ENCODE data around the gene CHST5.

The CHST5 gene

GRCh38 chr16:75534560-75535205 is 1.2 kb downstream of the CHST5 start:
- Histone ChIP-seq H3K27ac (ENCODE audit: low read length) (no peak overlapping the region), H3K9me3 (ENCODE audit: insufficient read depth, low read length) (no peaks in the 10 kb centered on the region), H3K4me2 (ENCODE audit: low read length) (no peak overlapping the region), H2AFZ (ENCODE audit: low read depth, low read length) (no peak overlapping the region), H4K20me1 (ENCODE audit: insufficient read depth, low read length) (no peaks in the 10 kb centered on the region), H3K4me1 (ENCODE audit: low read length) (peaks cover 4% of the 10 kb centered on the region; the same call in 1 of the 2 replicates), H3K79me2 (ENCODE audit: low read length) (no peaks in the 10 kb centered on the region), H3K27me3 (ENCODE audit: low read depth, low read length) (no peaks in the 10 kb centered on the region), H3K4me3 (ENCODE audit: low read length) (no peak overlapping the region), H3K9ac (ENCODE audit: low read length) (no peak overlapping the region), H3K36me3 (replicated peaks; ENCODE audit: low read depth, low read length) (no peaks in the 10 kb centered on the region)
- TF ChIP-seq CTCF (IDR thresholded peaks at IDR 0.05; ENCODE audit: low read depth, low read length): no peak
- TF ChIP-seq EZH2phosphoT487 (IDR thresholded peaks at IDR 0.05; ENCODE audit: low read depth): no peak

- Histone ChIP-seq H3K36me3 (replicated peaks; ENCODE audit: low read depth, low read length) (no peaks in the 10 kb centered on the region), H4K20me1 (ENCODE audit: insufficient read depth, low read length) (no peaks in the 10 kb centered on the region), H3K4me1 (ENCODE audit: low read length) (peaks cover 4% of the 10 kb centered on the region; the same call in 1 of the 2 replicates), H3K9me3 (ENCODE audit: insufficient read depth, low read length) (no peaks in the 10 kb centered on the region), H3K79me2 (ENCODE audit: low read length) (no peaks in the 10 kb centered on the region), H3K27ac (ENCODE audit: low read length) (no peak overlapping the region), H3K9ac (ENCODE audit: low read length) (no peak overlapping the region), H3K4me3 (ENCODE audit: low read length) (no peak overlapping the region), H3K4me2 (ENCODE audit: low read length) (no peak overlapping the region), H2AFZ (ENCODE audit: low read depth, low read length) (no peak overlapping the region), H3K27me3 (ENCODE audit: low read depth, low read length) (no peaks in the 10 kb centered on the region)
- TF ChIP-seq CTCF (IDR thresholded peaks at IDR 0.05; ENCODE audit: low read depth, low read length) (no peak), EZH2phosphoT487 (IDR thresholded peaks at IDR 0.05; ENCODE audit: low read depth) (no peak)
Measured at GRCh38 chr16:75532791-75533190, 3.1 kb downstream of the CHST5 start.

GRCh38 chr16:75532142-75532765 is 3.7 kb downstream of the CHST5 start:
- Histone ChIP-seq H2AFZ (ENCODE audit: low read depth, low read length) (no peak overlapping the region), H3K9me3 (ENCODE audit: insufficient read depth, low read length) (no peaks in the 10 kb centered on the region), H3K4me3 (ENCODE audit: low read length) (no peak overlapping the region), H3K79me2 (ENCODE audit: low read length) (no peaks in the 10 kb centered on the region), H3K36me3 (replicated peaks; ENCODE audit: low read depth, low read length) (no peaks in the 10 kb centered on the region), H3K27me3 (ENCODE audit: low read depth, low read length) (no peaks in the 10 kb centered on the region), H4K20me1 (ENCODE audit: insufficient read depth, low read length) (no peaks in the 10 kb centered on the region), H3K27ac (ENCODE audit: low read length) (no peak overlapping the region), H3K4me2 (ENCODE audit: low read length) (no peak overlapping the region), H3K4me1 (ENCODE audit: low read length) (peaks cover 4% of the 10 kb centered on the region; the same call in 1 of the 2 replicates), H3K9ac (ENCODE audit: low read length) (no peak overlapping the region)
- TF ChIP-seq EZH2phosphoT487 (IDR thresholded peaks at IDR 0.05; ENCODE audit: low read depth) (no peak), CTCF (IDR thresholded peaks at IDR 0.05; ENCODE audit: low read depth, low read length) (no peak)

GRCh38 chr16:75529959-75530358 is 5.9 kb downstream of the CHST5 start:
- Histone ChIP-seq H3K4me1 (ENCODE audit: low read length) (peaks cover 4% of the 10 kb centered on the region; the same call in 1 of the 2 replicates), H3K27ac (ENCODE audit: low read length) (no peak overlapping the region), H3K36me3 (replicated peaks; ENCODE audit: low read depth, low read length) (no peaks in the 10 kb centered on the region), H3K4me3 (ENCODE audit: low read length) (no peak overlapping the region), H3K27me3 (ENCODE audit: low read depth, low read length) (no peaks in the 10 kb centered on the region), H2AFZ (ENCODE audit: low read depth, low read length) (no peak overlapping the region), H3K79me2 (ENCODE audit: low read length) (no peaks in the 10 kb centered on the region), H3K9me3 (ENCODE audit: insufficient read depth, low read length) (no peaks in the 10 kb centered on the region), H3K9ac (ENCODE audit: low read length) (no peak overlapping the region), H3K4me2 (ENCODE audit: low read length) (no peak overlapping the region), H4K20me1 (ENCODE audit: insufficient read depth, low read length) (no peaks in the 10 kb centered on the region)
- TF ChIP-seq CTCF (IDR thresholded peaks at IDR 0.05; ENCODE audit: low read depth, low read length) (no peak), EZH2phosphoT487 (IDR thresholded peaks at IDR 0.05; ENCODE audit: low read depth) (no peak)
